ENCODE results near the gene ARHGEF17. TPM values are rescaled to one million over a fixed set of nuclear protein-coding genes. Genes with fewer than 3 reads are reported as not detected.
A peak's percentile ranks its signal among the peaks of the same experiment; 100 is the strongest.

Gene ARHGEF17
- total RNA-seq, 6 experiments from 2014 or later, result 4.6 to 7.3 (median 5.4) TPM

DNA sequence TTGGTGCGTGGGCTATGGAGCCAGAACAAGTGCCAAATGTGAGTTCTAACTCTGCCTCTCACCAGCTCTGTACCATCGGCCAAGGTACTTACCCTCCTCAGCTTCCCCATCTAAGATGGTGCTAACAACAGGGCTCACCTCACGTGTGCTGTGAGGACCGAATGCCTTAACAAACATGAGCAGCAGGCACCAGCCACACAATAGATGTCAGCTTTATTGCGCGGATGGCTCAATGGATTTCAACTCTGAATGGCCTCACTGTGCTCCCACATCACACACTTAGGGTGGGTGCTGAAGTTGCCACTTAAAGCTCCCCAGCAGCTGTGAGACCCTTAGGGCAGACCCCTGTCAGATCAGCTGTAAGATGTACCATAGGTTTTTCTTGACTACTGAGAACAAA, 92.2 kb downstream of the ARHGEF17 start:
- intact Hi-C loops (cut with DNase I), result loop anchor here in 1 of 2 donors (10.0 kb wide), 1 partner anchor 255 kb away; no protein-coding TSS in a partner anchor
- no peak for TF ChIP-seq POLR2A (IDR thresholded peaks at IDR 0.05)
- TF ChIP-seq, protein P1, sequence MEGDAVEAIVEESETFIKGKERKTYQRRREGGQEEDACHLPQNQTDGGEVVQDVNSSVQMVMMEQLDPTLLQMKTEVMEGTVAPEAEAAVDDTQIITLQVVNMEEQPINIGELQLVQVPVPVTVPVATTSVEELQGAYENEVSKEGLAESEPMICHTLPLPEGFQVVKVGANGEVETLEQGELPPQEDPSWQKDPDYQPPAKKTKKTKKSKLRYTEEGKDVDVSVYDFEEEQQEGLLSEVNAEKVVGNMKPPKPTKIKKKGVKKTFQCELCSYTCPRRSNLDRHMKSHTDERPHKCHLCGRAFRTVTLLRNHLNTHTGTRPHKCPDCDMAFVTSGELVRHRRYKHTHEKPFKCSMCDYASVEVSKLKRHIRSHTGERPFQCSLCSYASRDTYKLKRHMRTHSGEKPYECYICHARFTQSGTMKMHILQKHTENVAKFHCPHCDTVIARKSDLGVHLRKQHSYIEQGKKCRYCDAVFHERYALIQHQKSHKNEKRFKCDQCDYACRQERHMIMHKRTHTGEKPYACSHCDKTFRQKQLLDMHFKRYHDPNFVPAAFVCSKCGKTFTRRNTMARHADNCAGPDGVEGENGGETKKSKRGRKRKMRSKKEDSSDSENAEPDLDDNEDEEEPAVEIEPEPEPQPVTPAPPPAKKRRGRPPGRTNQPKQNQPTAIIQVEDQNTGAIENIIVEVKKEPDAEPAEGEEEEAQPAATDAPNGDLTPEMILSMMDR (IDR thresholded peaks at IDR 0.05), result no peak
- Histone ChIP-seq H3K4me1 (peaks cover 0 to 3% (median 0%) of the 10 kb centered on the region in 4 donors), H3K27me3 (no peaks in the 10 kb centered on the region), H3K27ac (no peak overlapping the region), H3K9me3 (no peaks in the 10 kb centered on the region), H3K36me3 (no peaks in the 10 kb centered on the region), H3K4me3 (no peak overlapping the region)
- 92% methylated on average over 6 of the region's 6 CpGs for whole genome bisulfite sequencing (ENCODE audit: insufficient coverage, low coverage, low lambda C conversion rate, missing lambda C conversion rate)
- ATAC-seq (no peak), DNase-seq (peak in 1 of 3 donors; percentile 7)

DNA sequence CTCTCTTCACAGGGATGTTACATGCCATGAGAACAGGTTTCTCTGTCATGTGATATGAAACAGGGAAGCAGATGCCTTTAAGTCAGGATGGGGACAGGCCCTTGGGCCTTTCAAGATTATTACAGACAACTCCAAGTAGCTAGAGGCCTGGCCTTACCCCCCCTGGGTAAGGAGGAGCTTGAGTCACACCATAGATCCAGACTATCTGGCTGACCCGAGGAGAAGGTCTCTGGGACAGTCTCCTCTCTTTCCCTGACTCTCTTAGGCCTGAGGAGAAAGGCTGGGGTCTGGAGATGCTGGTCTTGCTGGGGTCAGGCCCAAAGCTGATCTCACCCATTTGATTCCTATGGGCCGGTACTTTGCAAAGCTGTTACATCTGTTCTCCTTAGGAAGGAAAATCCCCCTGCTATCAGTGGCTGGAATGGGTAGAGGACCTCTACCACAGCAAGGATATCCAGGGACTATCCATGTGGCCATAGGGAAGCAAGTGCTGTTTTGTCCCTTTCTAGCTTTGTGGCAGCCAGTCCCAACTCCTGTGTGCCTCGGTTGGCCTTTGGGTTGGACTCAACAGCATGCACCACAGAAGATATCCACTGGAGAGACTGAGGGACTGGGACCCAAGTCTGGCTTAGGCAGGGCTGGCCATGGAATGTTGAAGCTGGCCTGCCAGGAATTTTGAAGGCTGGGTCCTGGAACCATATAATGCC, 93.3 kb downstream of the ARHGEF17 start:
- Histone ChIP-seq H3K4me3 (no peak overlapping the region), H3K4me1 (peaks cover 0 to 3% (median 0%) of the 10 kb centered on the region in 4 donors), H3K36me3 (no peaks in the 10 kb centered on the region), H3K27ac (no peak overlapping the region), H3K27me3 (no peaks in the 10 kb centered on the region), H3K9me3 (no peaks in the 10 kb centered on the region)
- DNase-seq (peak in 1 of 3 donors; percentile 14), ATAC-seq (no peak)
- TF ChIP-seq, protein P1 (IDR thresholded peaks at IDR 0.05), result no peak
- TF ChIP-seq POLR2A (IDR thresholded peaks at IDR 0.05), result no peak
- intact Hi-C loops (cut with DNase I), result loop anchor here in 1 of 2 donors (10.0 kb wide), 1 partner anchor 253 kb away; no protein-coding TSS in a partner anchor
- WGBS (ENCODE audit: insufficient coverage, low coverage, low lambda C conversion rate, missing lambda C conversion rate), result 94% methylated on average over 3 of the region's 3 CpGs

DNA sequence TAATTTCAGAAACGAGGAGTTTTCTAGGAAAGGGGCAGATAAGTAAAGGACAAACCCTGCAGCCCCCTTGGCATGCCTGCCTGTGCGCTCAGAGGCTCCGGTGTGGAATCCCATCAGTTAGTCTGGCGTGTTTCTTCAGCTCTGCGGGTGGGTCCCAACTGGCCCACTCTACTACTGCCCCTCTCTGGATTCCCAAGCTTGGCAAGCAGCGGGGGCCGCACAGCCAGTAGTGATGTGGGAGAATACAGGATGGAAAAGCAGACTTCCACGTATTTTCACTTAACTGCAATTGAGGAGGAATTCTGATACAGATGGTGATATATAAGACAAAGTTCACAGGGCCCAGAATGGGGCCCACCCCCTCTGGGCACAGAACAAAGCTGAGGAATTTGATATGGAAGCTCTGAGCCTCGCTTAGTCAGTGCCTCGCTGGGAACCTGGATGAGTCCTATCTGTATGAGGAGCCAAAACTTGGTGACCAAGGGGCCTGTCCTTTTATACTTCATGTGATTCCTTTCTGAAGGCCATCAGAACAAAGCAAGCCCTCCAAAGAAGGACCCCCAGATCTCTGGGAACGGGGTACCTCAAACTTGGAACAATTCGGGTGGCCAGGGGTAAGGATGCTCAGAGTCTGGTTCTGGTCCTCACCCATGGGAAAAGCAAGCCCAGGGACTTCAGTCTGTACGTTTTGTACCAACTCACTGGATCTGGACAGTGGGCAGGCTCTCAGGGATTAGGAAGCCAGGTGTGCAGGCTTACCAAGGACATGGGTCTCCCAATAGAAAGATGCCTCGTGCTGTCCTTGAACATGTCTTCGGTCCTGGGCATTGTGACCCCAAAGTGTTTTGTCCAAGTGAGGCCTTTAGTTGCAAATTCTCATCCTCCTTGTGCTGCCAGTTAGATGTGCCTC, 94.1 kb downstream of the ARHGEF17 start:
- WGBS (ENCODE audit: insufficient coverage, low coverage, low lambda C conversion rate, missing lambda C conversion rate), result 86% methylated on average over 1 of the region's 15 CpGs
- Histone ChIP-seq H3K36me3 (no peaks in the 10 kb centered on the region), H3K27me3 (no peaks in the 10 kb centered on the region), H3K27ac (no peak overlapping the region), H3K9me3 (no peaks in the 10 kb centered on the region), H3K4me1 (peaks cover 0 to 3% (median 0%) of the 10 kb centered on the region in 4 donors), H3K4me3 (no peak overlapping the region)
- DNase-seq, result peak in 1 of 3 donors; percentile 23
- TF ChIP-seq POLR2A (IDR thresholded peaks at IDR 0.05), result no peak
- TF ChIP-seq, protein P1 (IDR thresholded peaks at IDR 0.05), result no peak
- ATAC-seq, result no peak
- intact Hi-C loops (cut with DNase I), result loop anchor here in 1 of 2 donors (10.0 kb wide), 1 partner anchor 253 kb away; no protein-coding TSS in a partner anchor

DNA sequence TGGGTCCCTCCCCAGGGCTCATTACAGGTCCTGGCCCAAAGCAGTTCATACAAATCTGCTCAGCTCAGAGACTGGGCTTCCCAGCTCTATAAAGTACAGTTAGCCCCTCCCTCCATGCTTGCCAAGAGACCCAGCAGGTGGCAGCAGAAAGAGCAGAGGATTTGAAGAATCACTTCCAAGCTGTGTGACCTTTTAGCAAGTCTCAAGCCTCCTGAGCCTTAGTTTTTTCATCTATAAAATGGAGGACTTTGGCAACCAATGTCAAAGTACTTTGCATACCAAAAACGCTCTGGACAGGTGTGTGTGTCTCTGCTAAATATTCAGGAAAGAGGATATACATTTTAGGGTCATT, 94.7 kb downstream of the ARHGEF17 start:
- Histone ChIP-seq H3K27me3 (no peaks in the 10 kb centered on the region), H3K27ac (no peak overlapping the region), H3K9me3 (no peaks in the 10 kb centered on the region), H3K36me3 (peaks cover 0 to 5% (median 0%) of the 10 kb centered on the region in 4 donors), H3K4me3 (no peak overlapping the region), H3K4me1 (peaks cover 0 to 3% (median 0%) of the 10 kb centered on the region in 4 donors)
- TF ChIP-seq, protein P1 (IDR thresholded peaks at IDR 0.05), result no peak
- no peak for TF ChIP-seq POLR2A (IDR thresholded peaks at IDR 0.05)
- intact Hi-C loops (cut with DNase I), result loop anchor here in 1 of 2 donors (10.0 kb wide), 1 partner anchor 252 kb away; no protein-coding TSS in a partner anchor
- ATAC-seq (no peak), DNase-seq (peak in 1 of 3 donors; percentile 12)
- 89% methylated on average over 1 of the region's 1 CpG for WGBS (ENCODE audit: insufficient coverage, low coverage, low lambda C conversion rate, missing lambda C conversion rate)

Measured in right lobe of liver (tissue), 6 donors.